Parathyroid adenoma (tissue), 2 donors: Measurements from ENCODE around the gene TMEM150A.

Source experiments
- H2AFZ ChIP-seq: fragments of 300-600 bp; sonication (generic); one replicate; pipeline ENCODE4 v1.7.0; 2017; ENCODE audit warnings: antibody characterized with exemption, mild to moderate bottlenecking
- H3K27ac ChIP-seq: fragments of 300-600 bp; sonication (generic); one replicate; pipeline ENCODE4 v1.7.0; 2017
- H3K27me3 ChIP-seq: fragments of 300-600 bp; sonication (generic); one replicate; pipeline ENCODE4 v1.7.0; 2017; ENCODE audit warnings: low read length; ENCODE audit not compliant: control insufficient read depth, insufficient read depth
- H3K36me3 ChIP-seq: fragments of 300-600 bp; sonication (generic); one replicate; pipeline ENCODE4 v1.7.0; 2017; ENCODE audit warnings: low read length; ENCODE audit not compliant: control insufficient read depth, insufficient read depth
- H3K4me1 ChIP-seq: fragments of 300-600 bp; sonication (generic); one replicate; pipeline ENCODE4 v1.7.0; 2017; ENCODE audit warnings: control low read depth
- H3K4me2 ChIP-seq: fragments of 300-600 bp; sonication (generic); one replicate; pipeline ENCODE4 v1.7.0; 2017; ENCODE audit warnings: low read length
- H3K4me3 ChIP-seq: fragments of 300-600 bp; sonication (generic); one replicate; pipeline ENCODE4 v1.7.0; 2017; ENCODE audit warnings: low read depth, low read length
- H3K79me2 ChIP-seq: fragments of 300-600 bp; sonication (generic); one replicate; pipeline ENCODE4 v1.7.0; 2017; ENCODE audit warnings: control low read depth
- H3K9ac ChIP-seq: fragments of 300-600 bp; sonication (generic); one replicate; pipeline ENCODE4 v1.7.0; 2017; ENCODE audit warnings: mild to moderate bottlenecking
- H3K9me3 ChIP-seq: fragments of 300-600 bp; sonication (generic); one replicate; pipeline ENCODE4 v1.7.0; 2017; ENCODE audit warnings: low read length; ENCODE audit not compliant: control insufficient read depth
- CTCF ChIP-seq: fragments of 300-600 bp; sonication (generic); IDR thresholded peaks from one replicate; pipeline ENCODE4 v1.7.0; 2017; ENCODE audit warnings: antibody characterized with exemption, mild to moderate bottlenecking
- donor health status: primary hyperparathyroidism.

The TMEM150A gene

GRCh38 chr2:85590950-85591349 is 11.5 kb downstream of the TMEM150A start:
- Histone ChIP-seq H3K9me3 (no peaks in the 10 kb centered on the region), H3K36me3 (no peaks in the 10 kb centered on the region), H3K27ac (peak overlapping the region; percentile 79), H3K79me2 (peaks cover 33% of the 10 kb centered on the region), H3K4me2 (no peak overlapping the region), H2AFZ (no peak overlapping the region), H3K4me1 (peaks cover 7% of the 10 kb centered on the region), H3K9ac (no peak overlapping the region), H3K27me3 (no peaks in the 10 kb centered on the region), H3K4me3 (no peak overlapping the region)
- no peak for TF ChIP-seq CTCF

DNA sequence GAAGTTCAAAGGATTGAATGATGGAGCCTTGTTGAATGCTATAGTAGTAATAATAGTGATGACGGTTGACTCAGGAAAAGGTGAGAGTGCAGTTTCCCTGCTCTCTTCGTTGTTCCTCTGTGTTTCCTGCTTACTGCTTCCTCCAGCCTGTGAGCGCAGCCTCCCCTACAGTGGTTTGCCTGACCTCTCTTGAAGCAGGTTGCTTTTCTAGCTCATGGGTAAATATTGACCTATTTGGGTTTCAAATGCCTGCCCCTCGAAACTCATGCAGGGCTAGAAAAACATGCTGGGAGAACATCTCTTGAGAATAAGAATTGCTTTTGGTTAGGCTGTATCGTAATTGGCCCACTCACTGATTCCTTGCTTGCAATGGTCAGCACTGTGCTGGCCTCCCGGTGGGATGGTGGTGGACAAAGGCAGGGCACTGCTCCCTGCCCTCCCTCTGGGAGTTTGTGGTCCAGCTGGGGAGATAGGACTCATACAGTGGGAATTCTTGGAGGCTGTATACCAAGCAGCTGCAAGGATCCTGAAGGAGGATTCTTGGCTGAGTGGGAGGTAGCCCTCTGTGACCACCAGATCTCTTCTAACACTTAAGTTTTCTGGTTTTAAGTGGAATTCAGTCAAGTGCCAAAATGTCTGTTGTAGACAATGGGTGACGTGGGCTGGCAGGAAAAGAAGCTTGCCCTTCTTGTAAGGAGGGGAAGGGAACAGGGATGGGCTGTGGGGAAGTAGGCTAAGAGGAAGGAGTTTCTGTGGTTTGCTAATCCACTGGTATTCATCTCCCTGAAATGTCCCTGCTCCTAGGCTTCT is 12.3 kb downstream of the TMEM150A start:
- H3K4me2 ChIP-seq: no peak overlapping the region
- no peak overlapping the region for H3K4me3 ChIP-seq
- H3K4me1 ChIP-seq: peaks cover 10% of the 10 kb centered on the region
- no peaks in the 10 kb centered on the region for H3K9me3 ChIP-seq
- H3K27me3 ChIP-seq: no peaks in the 10 kb centered on the region
- peak overlapping the region; percentile 79 for H3K27ac ChIP-seq
- no peak overlapping the region for H2AFZ ChIP-seq
- no peaks in the 10 kb centered on the region for H3K36me3 ChIP-seq
- peaks cover 32% of the 10 kb centered on the region for H3K79me2 ChIP-seq
- no peak overlapping the region for H3K9ac ChIP-seq
- TF ChIP-seq CTCF: no peak

- Histone ChIP-seq H3K27me3 (no peaks in the 10 kb centered on the region), H3K9me3 (no peaks in the 10 kb centered on the region), H3K79me2 (peaks cover 32% of the 10 kb centered on the region), H3K4me1 (peaks cover 8% of the 10 kb centered on the region), H3K9ac (no peak overlapping the region), H3K4me2 (no peak overlapping the region), H3K27ac (peak overlapping the region; percentile 69), H2AFZ (no peak overlapping the region), H3K4me3 (no peak overlapping the region), H3K36me3 (no peaks in the 10 kb centered on the region)
- no peak for TF ChIP-seq CTCF
Measured at GRCh38 chr2:85589181-85589580, 13.3 kb downstream of the TMEM150A start.

DNA sequence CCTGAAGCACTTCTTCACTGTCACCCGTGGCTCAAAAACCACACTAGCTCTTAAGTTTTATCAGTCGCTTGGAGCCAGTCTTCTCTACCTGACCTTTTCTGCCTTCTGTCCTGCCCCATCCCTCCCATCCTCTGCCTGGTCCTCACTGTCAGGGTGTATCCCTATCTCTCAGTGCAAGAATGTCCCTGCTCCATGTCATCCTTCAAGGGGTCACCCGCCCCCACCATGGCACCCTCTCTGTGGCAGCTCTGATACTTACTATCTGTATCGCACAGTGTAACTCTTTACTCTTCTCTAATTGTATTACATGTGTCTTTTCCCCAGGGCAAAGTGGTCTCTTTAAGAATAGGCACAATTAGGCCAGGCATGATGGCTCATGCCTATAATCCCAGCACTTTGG is 13.9 kb downstream of the TMEM150A start:
- no peaks in the 10 kb centered on the region for H3K36me3 ChIP-seq
- H3K4me3 ChIP-seq: no peak overlapping the region
- H3K9me3 ChIP-seq: no peaks in the 10 kb centered on the region
- H3K27me3 ChIP-seq: no peaks in the 10 kb centered on the region
- peaks cover 30% of the 10 kb centered on the region for H3K79me2 ChIP-seq
- H3K9ac ChIP-seq: no peak overlapping the region
- H2AFZ ChIP-seq: no peak overlapping the region
- peak overlapping the region; percentile 69 for H3K27ac ChIP-seq
- H3K4me2 ChIP-seq: no peak overlapping the region
- no peak for TF ChIP-seq CTCF
- H3K4me1 ChIP-seq: peaks cover 7% of the 10 kb centered on the region

- Histone ChIP-seq H3K4me1 (peaks cover 7% of the 10 kb centered on the region), H3K4me3 (no peak overlapping the region)
Measured at GRCh38 chr2:85588236-85588635, 14.3 kb downstream of the TMEM150A start.

More at GRCh38 chr2:85588236-85588635, 14.3 kb downstream of the TMEM150A start:
- no peaks in the 10 kb centered on the region for H3K27me3 ChIP-seq
- peak overlapping the region; percentile 69 for H3K27ac ChIP-seq
- TF ChIP-seq CTCF: no peak
- H3K36me3 ChIP-seq: no peaks in the 10 kb centered on the region
- no peak overlapping the region for H3K4me2 ChIP-seq
- no peaks in the 10 kb centered on the region for H3K9me3 ChIP-seq
- H3K79me2 ChIP-seq: peaks cover 30% of the 10 kb centered on the region
- H2AFZ ChIP-seq: no peak overlapping the region
- H3K9ac ChIP-seq: no peak overlapping the region
